ENCODE data around the gene SFT2D3. TPM values are rescaled to one million over a fixed set of nuclear protein-coding genes. Genes with fewer than 3 reads are reported as not detected.

SFT2D3 gene
- total and polyA plus RNA-seq, 2 of the 13 experiments (the other 11 are each of a cell fraction or from before 2014, with no cell fraction given), result 8.3 to 9.4 TPM

- Histone ChIP-seq H3K4me1 (ENCODE audit: insufficient read depth, low read length) (peaks cover 12% of the 10 kb centered on the region), H3K4me3 (replicated peaks in 1 of 3; ENCODE audit: insufficient read depth in 1 of 3, low read depth in 2 of 3, low read length in 3 of 3) (no peak overlapping the region), H3K36me3 (replicated peaks in 1 of 2; ENCODE audit: control insufficient read depth in 1 of 2, insufficient read depth in 2 of 2, low read length in 2 of 2) (peaks cover 23 to 61% of the 10 kb centered on the region in 2 experiments), H3K79me2 (ENCODE audit: insufficient read depth, low read length) (no peaks in the 10 kb centered on the region), H3K9ac (ENCODE audit: insufficient read depth, low read depth, low read length) (no peak overlapping the region), H3K4me2 (ENCODE audit: low read depth, low read length) (no peak overlapping the region), H2AFZ (ENCODE audit: low read length) (no peak overlapping the region), H4K20me1 (ENCODE audit: insufficient read depth, low read length) (no peaks in the 10 kb centered on the region), H3K27ac (ENCODE audit: extremely low read length, insufficient read depth, low read length) (no peak overlapping the region), H3K27me3 (ENCODE audit: control insufficient read depth in 1 of 2, insufficient read depth in 2 of 2, low read length in 2 of 2) (no peaks in the 10 kb centered on the region), H3K9me3 (ENCODE audit: low read length) (no peaks in the 10 kb centered on the region)
- BruUV-seq (replicated peaks), result no TSS peak
- FAIRE-seq (no peak), DNase-seq (ENCODE audit: low spot score) (no peak), ATAC-seq (peak; percentile 12; the same call in 2 of the 3 replicates)
- CTCF ChIA-PET (ENCODE audit: low intra/inter-chr PET ratio, low total read pairs), result no interaction called here
- 91% methylated on average over 25 of the region's 25 CpGs for WGBS (ENCODE audit: low lambda C conversion rate)
- in situ Hi-C loops (cut with HindIII; ENCODE audit: extremely low pct_ligation_motif_present, low pct_unique_long_range_greater_than_20kb), result no loop called here
- TF ChIP-seq SMAD3 (CRISPR knock-in tag; IDR thresholded peaks at IDR 0.05), result no peak
- TF ChIP-seq ZNF788 (CRISPR knock-in tag; IDR thresholded peaks at IDR 0.05; ENCODE audit: borderline replicate concordance), result no peak
- no peak for TF ChIP-seq NFATC3 (CRISPR knock-in tag; IDR thresholded peaks at IDR 0.05)
- 0 out of 2 replicates have a peak, but pooled peaks have one; percentile 14 for TF ChIP-seq ZNF687 (CRISPR knock-in tag; IDR thresholded peaks at IDR 0.05)
- no peak for TF ChIP-seq ZNF143 (CRISPR knock-in tag; IDR thresholded peaks at IDR 0.05)
- no peak for TF ChIP-seq JUN (CRISPR knock-in tag; IDR thresholded peaks at IDR 0.05)
- no peak for TF ChIP-seq SIX4 (CRISPR knock-in tag; IDR thresholded peaks at IDR 0.05)
- no peak for TF ChIP-seq ZNF766 (CRISPR knock-in tag; IDR thresholded peaks at IDR 0.05; ENCODE audit: borderline replicate concordance)
- TF ChIP-seq DR1 (CRISPR knock-in tag; IDR thresholded peaks at IDR 0.05), result no peak
- TF ChIP-seq SOX13 (IDR thresholded peaks at IDR 0.05), result no peak
- no peak for TF ChIP-seq SOX13 (CRISPR knock-in tag; conservative IDR thresholded peaks at IDR 0.05 in 1 of 2, IDR thresholded peaks at IDR 0.05 in 1 of 2)
- TF ChIP-seq NFIB (CRISPR knock-in tag; IDR thresholded peaks at IDR 0.05; ENCODE audit: borderline replicate concordance), result no peak
- TF ChIP-seq ZNF547 (CRISPR knock-in tag; IDR thresholded peaks at IDR 0.05), result no peak
- TF ChIP-seq AGO2 (optimal IDR thresholded peaks at IDR 0.05; ENCODE audit: low read depth, low read length), result peak; percentile 75
- no peak for TF ChIP-seq FOXP1 (IDR thresholded peaks at IDR 0.05)
- no peak for TF ChIP-seq FOXP1 (CRISPR knock-in tag; IDR thresholded peaks at IDR 0.05)
- TF ChIP-seq DZIP1 (CRISPR knock-in tag; IDR thresholded peaks at IDR 0.05), result no peak
- POLR2A ChIA-PET, result no interaction called here
- intact Hi-C loops (cut with micrococcal nuclease; ENCODE audit: unreplicated experiment), result no loop called here
Observed at GRCh38 chr2:127713562-127713961, 12.3 kb downstream of the SFT2D3 start.

Data from HepG2 (cell line).